HCT116 (cell line): ENCODE measurements around the gene AFAP1L2. TPM values are rescaled to one million over a fixed set of nuclear protein-coding genes. Genes with fewer than 3 reads are reported as not detected.

Experiments
- ATAC-seq: fragments of 200-7000 bp; cut with Tn5 transposase; 2 replicates; pipeline ENCODE4 v1.9.1; 2020; ENCODE audit warnings: mild to moderate bottlenecking, moderate library complexity
- BruUV-seq: library from RNA; stranded (reverse); fragments of 400-500 nt; replicated peaks from 2 replicates; lab custom pipeline; 2021; lab: Mats Ljungman, UMichigan
- CTCF ChIA-PET: fragments of 300-600 bp; sonication (Branson Sonifier 250); formaldehyde crosslinking; loops from one replicate; lab custom pipeline; 2021; ENCODE audit warnings: antibody characterized with exemption; lab: Charles Lee
- POLR2A ChIA-PET: fragments of 300-600, 350-600 bp; sonication (Branson Sonifier 250); formaldehyde crosslinking; loops from one replicate; lab custom pipeline; 2021; ENCODE audit warnings: antibody characterized with exemption; lab: Charles Lee
- RAD21 ChIA-PET, 2 experiments: fragments of 300-600 bp; sonication (Branson Sonifier 250); formaldehyde crosslinking; loops; one replicate each; lab custom pipeline; 2023; ENCODE audit warnings: low total read pairs in 2 of 2; ENCODE audit not compliant: uncharacterized antibody in 2 of 2, unreplicated experiment in 2 of 2, low non-redundant PET in 1 of 2; lab: Charles Lee
- DNase-seq: peaks from one replicate; pipeline ENCODE4 v3.0.0-alpha.2; 2010; ENCODE audit warnings: low read depth, low spot score
- H2AFZ ChIP-seq: fragments of 200-600 bp; shearing (Covaris generic), sonication (generic); 2 replicates; pipeline ENCODE4 v1.6.1; 2017; ENCODE audit warnings: low read depth, mixed run types, mixed read lengths, antibody characterized with exemption, low read length; ENCODE audit not compliant: poor library complexity, severe bottlenecking
- H3K27ac ChIP-seq: 2 replicates; pipeline ENCODE4 v1.5.1; 2012; ENCODE audit warnings: low read depth, low read length
- H3K27me3 ChIP-seq: fragments of 200-600 bp; sonication (generic); 2 replicates; pipeline ENCODE4 v1.6.1; 2016; ENCODE audit warnings: mixed run types, low read length, mixed read lengths; ENCODE audit not compliant: insufficient read depth
- H3K36me3 ChIP-seq, 2 experiments: fragments of 200-500 bp in 1 of 2; fragments of 200-600 bp in 1 of 2; sonication (Bioruptor generic) in 1 of 2; sonication (generic) in 1 of 2; 2 replicates each; pipeline versions ENCODE4 v1.5.1 to v1.6.1; 2014 to 2016; ENCODE audit warnings: low read length in 2 of 2, inconsistent platforms in 1 of 2, mixed read lengths in 1 of 2, mixed run types in 1 of 2; ENCODE audit not compliant: insufficient read depth in 2 of 2, control insufficient read depth in 1 of 2
- H3K4me1 ChIP-seq, 2 experiments: fragments of 200-600 bp in 1 of 2; sonication (generic) in 1 of 2; 2 replicates each; pipeline versions ENCODE4 v1.5.1 to v1.6.1; 2012 to 2017; ENCODE audit warnings: low read length in 2 of 2, inconsistent platforms in 1 of 2, mild to moderate bottlenecking in 1 of 2, mixed read lengths in 1 of 2, mixed run types in 1 of 2, moderate library complexity in 1 of 2; ENCODE audit not compliant: insufficient read depth in 2 of 2, control insufficient read depth in 1 of 2
- H3K4me2 ChIP-seq: fragments of 200-600 bp; sonication (generic); 2 replicates; pipeline ENCODE4 v1.6.1; 2017; ENCODE audit warnings: mixed run types, low read length, mixed read lengths
- H3K4me3 ChIP-seq, 2 experiments: fragments of 200-600 bp in 1 of 2; sonication (generic) in 1 of 2; replicated peaks in 1 of 2; 2 replicates each; pipeline ENCODE4 v1.5.1; 2011 to 2016; ENCODE audit warnings: low read length in 2 of 2, control low read depth in 1 of 2, low read depth in 1 of 2, mild to moderate bottlenecking in 1 of 2, mixed read lengths in 1 of 2, mixed run types in 1 of 2
- H3K79me2 ChIP-seq: fragments of 200-600 bp; sonication (generic); 2 replicates; pipeline ENCODE4 v1.6.1; 2017; ENCODE audit warnings: mild to moderate bottlenecking, mixed run types, low read length, moderate library complexity, mixed read lengths; ENCODE audit not compliant: insufficient read depth
- H3K9ac ChIP-seq: fragments of 200-600 bp; sonication (generic); 2 replicates; pipeline ENCODE4 v1.6.1; 2016; ENCODE audit warnings: low read length, mixed read lengths
- H3K9me2 ChIP-seq: fragments of 200-600 bp; sonication (generic), shearing (Covaris generic); 2 replicates; pipeline ENCODE4 v1.6.1; 2017; ENCODE audit warnings: mixed run types, mild to moderate bottlenecking, moderate library complexity; ENCODE audit not compliant: insufficient read depth
- H3K9me3 ChIP-seq, 2 experiments: fragments of 200-500 bp in 1 of 2; fragments of 200-600 bp in 1 of 2; sonication (Bioruptor generic) in 1 of 2; sonication (generic) in 1 of 2; 2 replicates each; pipeline ENCODE4 v1.6.1; 2014 to 2017; ENCODE audit warnings: low read length in 2 of 2, mixed read lengths in 2 of 2, inconsistent platforms in 1 of 2, low read depth in 1 of 2, mild to moderate bottlenecking in 1 of 2, mixed run types in 1 of 2, moderate library complexity in 1 of 2; ENCODE audit not compliant: control insufficient read depth in 1 of 2, insufficient read depth in 1 of 2
- H4K20me1 ChIP-seq: fragments of 200-600 bp; sonication (generic), shearing (Covaris generic); 2 replicates; pipeline ENCODE4 v1.6.1; 2017; ENCODE audit warnings: mixed run types, mild to moderate bottlenecking, moderate library complexity; ENCODE audit not compliant: insufficient read depth
- ATF3 ChIP-seq: IDR thresholded peaks from 2 replicates; pipeline ENCODE4 v1.6.1; 2012
- CBX3 ChIP-seq: IDR thresholded peaks from 2 replicates; pipeline ENCODE4 v1.6.1; 2012; ENCODE audit warnings: low read depth
- CEBPB ChIP-seq: IDR thresholded peaks from 2 replicates; pipeline ENCODE4 v1.6.1; 2012; ENCODE audit warnings: low read depth
- EGR1 ChIP-seq: IDR thresholded peaks from 2 replicates; pipeline ENCODE4 v1.6.1; 2012; ENCODE audit warnings: low read depth
- ELF1 ChIP-seq: IDR thresholded peaks from 2 replicates; pipeline ENCODE4 v1.6.1; 2012; ENCODE audit warnings: low read depth, borderline replicate concordance
- FOSL1 ChIP-seq: IDR thresholded peaks from 2 replicates; pipeline ENCODE4 v1.6.1; 2012; ENCODE audit warnings: low read depth
- JUND ChIP-seq: IDR thresholded peaks from 2 replicates; pipeline ENCODE4 v1.6.1; 2012
- MAX ChIP-seq: IDR thresholded peaks from 2 replicates; pipeline ENCODE4 v1.6.1; 2012
- POLR2A ChIP-seq: IDR thresholded peaks from 2 replicates; pipeline ENCODE4 v1.7.0; 2011; ENCODE audit warnings: borderline replicate concordance; ENCODE audit not compliant: insufficient read depth, insufficient read length; ENCODE audit errors: extremely low read depth
- POLR2AphosphoS5 ChIP-seq: IDR thresholded peaks from 2 replicates; pipeline ENCODE4 v1.6.1; 2011; ENCODE audit warnings: mild to moderate bottlenecking, low read depth, low read length, moderate library complexity
- RAD21 ChIP-seq: IDR thresholded peaks from 2 replicates; pipeline ENCODE4 v1.6.1; 2012; ENCODE audit warnings: low read depth, mild to moderate bottlenecking
- REST ChIP-seq: IDR thresholded peaks from 2 replicates; pipeline ENCODE4 v1.6.1; 2012; ENCODE audit warnings: low read depth
- SP1 ChIP-seq: IDR thresholded peaks from 2 replicates; pipeline ENCODE4 v1.6.1; 2012; ENCODE audit warnings: low read depth
- SRF ChIP-seq: IDR thresholded peaks from 2 replicates; pipeline ENCODE4 v1.6.1; 2012; ENCODE audit warnings: low read depth
- TCF7L2 ChIP-seq: IDR thresholded peaks from 2 replicates; pipeline ENCODE4 v1.7.0; 2011; ENCODE audit warnings: borderline replicate concordance, inconsistent platforms; ENCODE audit not compliant: insufficient read depth, insufficient read length; ENCODE audit errors: extremely low read depth
- YY1 ChIP-seq: IDR thresholded peaks from 2 replicates; pipeline ENCODE4 v1.6.1; 2011; ENCODE audit warnings: low read length, low read depth, moderate library complexity, mild to moderate bottlenecking; ENCODE audit not compliant: insufficient replicate concordance; ENCODE audit errors: extremely low read depth
- ZBTB33 ChIP-seq: IDR thresholded peaks from 2 replicates; pipeline ENCODE4 v1.6.1; 2011; ENCODE audit warnings: mild to moderate bottlenecking, low read length, moderate library complexity; ENCODE audit not compliant: insufficient replicate concordance; ENCODE audit errors: extremely low read depth
- ZFX ChIP-seq: fragments of 450-650 bp; IDR thresholded peaks from 2 replicates; pipeline ENCODE4 v1.6.1; 2017
- intact Hi-C: fragments of 100-400 bp; cut with micrococcal nuclease; formaldehyde crosslinking; loops from 2 replicates; pipeline ENCODE4 v1.10.0; 2022
- total RNA-seq: library from RNA; stranded (reverse); gene quantifications from one replicate; pipeline ENCODE4 v1.2.1, GENCODE V29; 2021; ENCODE audit not compliant: unreplicated experiment

AFAP1L2 gene
- total RNA-seq, 1 experiment from 2014 or later = 0.93 TPM

DNA sequence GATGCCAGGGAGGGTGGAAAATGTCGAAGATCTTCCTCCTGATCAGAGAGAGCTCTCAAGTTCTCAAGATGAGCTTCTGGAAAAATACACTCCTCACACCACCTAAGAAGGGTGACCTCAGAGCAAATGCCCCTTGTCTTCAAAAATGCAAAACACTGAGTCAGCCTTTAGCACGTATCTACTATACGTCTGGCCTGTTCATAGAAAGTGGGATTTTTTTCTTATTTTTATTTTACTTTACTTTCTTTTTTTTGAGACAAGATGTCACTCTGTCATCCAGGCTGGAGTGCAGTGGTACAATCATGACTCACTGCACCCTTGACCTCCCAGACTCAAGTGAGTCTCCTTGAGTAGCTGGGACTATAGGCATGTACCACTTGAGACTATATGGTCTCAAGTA lies 57.1 kb downstream of the AFAP1L2 start:
- BruUV-seq = no TSS peak
- Histone ChIP-seq H3K9me2 (no peaks in the 10 kb centered on the region), H3K4me2 (no peak overlapping the region), H4K20me1 (no peaks in the 10 kb centered on the region), H3K36me3 (no peaks in the 10 kb centered on the region), H3K27me3 (peaks cover 12% of the 10 kb centered on the region; the same call in 1 of the 2 replicates), H3K4me1 (no peaks in the 10 kb centered on the region), H3K9me3 (no peaks in the 10 kb centered on the region)
- ChIA-PET POLR2A (no interaction called here), RAD21 (no interaction called here), CTCF (no interaction called here)
- DNase-seq = no peak
- TF ChIP-seq CEBPB (no peak), YY1 (no peak), RAD21 (no peak), EGR1 (no peak), ATF3 (no peak), TCF7L2 (no peak), MAX (no peak), CBX3 (no peak), SP1 (no peak), ZFX (no peak), SRF (no peak), ZBTB33 (no peak), JUND (no peak), POLR2A (no peak), FOSL1 (no peak), POLR2AphosphoS5 (no peak), ELF1 (no peak), REST (no peak)
- TF ChIP-seq, all 23 proteins: peak for 0
- Histone ChIP-seq H3K4me3 (no peak overlapping the region), H3K9ac (no peak overlapping the region), H3K27ac (no peak overlapping the region), H3K79me2 (no peaks in the 10 kb centered on the region), H2AFZ (no peak overlapping the region)
- ATAC-seq = no peak
- intact Hi-C loops = no loop called here
